Mesothelial cell of epicardium (in vitro differentiated cells): ENCODE measurements around the gene SLC6A3. TPM values are rescaled to one million over a fixed set of nuclear protein-coding genes. Genes with fewer than 3 reads are reported as not detected.

ENCODE experiments used
- DNase-seq, 2 experiments: peaks; one replicate each; pipeline ENCODE4 v3.0.0; 2021; ENCODE audit warnings: low spot score in 2 of 2; ENCODE audit not compliant: unreplicated experiment in 2 of 2
- H3K27ac Mint-ChIP-seq: 2 replicates; pipeline ENCODE4 v1.8.0; 2021; ENCODE audit warnings: mixed read lengths
- H3K27me3 Mint-ChIP-seq: 2 replicates; pipeline ENCODE4 v1.8.0; 2021; ENCODE audit warnings: low read depth, mixed read lengths
- H3K36me3 Mint-ChIP-seq: 2 replicates; pipeline ENCODE4 v1.8.0; 2021; ENCODE audit warnings: mixed read lengths
- H3K4me1 Mint-ChIP-seq: 2 replicates; pipeline ENCODE4 v1.8.0; 2021; ENCODE audit warnings: mixed read lengths
- H3K4me3 Mint-ChIP-seq: 2 replicates; pipeline ENCODE4 v1.8.0; 2021; ENCODE audit warnings: mild to moderate bottlenecking, moderate library complexity, mixed read lengths
- H3K9me3 Mint-ChIP-seq: 2 replicates; pipeline ENCODE4 v1.8.0; 2021; ENCODE audit warnings: mixed read lengths
- CTCF ChIP-seq: fragments of 200-600 bp; sonication (generic); IDR thresholded peaks from one replicate; pipeline ENCODE4 v1.5.0; 2021; ENCODE audit warnings: antibody characterized with exemption; ENCODE audit not compliant: unreplicated experiment
- total RNA-seq: library from RNA; stranded (reverse); gene quantifications from 3 replicates; pipeline ENCODE4 v1.2.1, GENCODE V29; 2021

Gene SLC6A3
- total RNA-seq, 1 donor from 2014 or later: 0.04 TPM

- no peaks in the 10 kb centered on the region for H3K27me3 Mint-ChIP-seq
- no peak overlapping the region for H3K4me3 Mint-ChIP-seq
- H3K4me1 Mint-ChIP-seq: no peaks in the 10 kb centered on the region
- DNase-seq: no peak
- no peaks in the 10 kb centered on the region for H3K9me3 Mint-ChIP-seq
- H3K27ac Mint-ChIP-seq: no peak overlapping the region
- peaks cover 5% of the 10 kb centered on the region for H3K36me3 Mint-ChIP-seq
- no peak for TF ChIP-seq CTCF
Measured at GRCh38 chr5:1483856-1484729, 38.9 kb upstream of the SLC6A3 start.

- peaks cover 5% of the 10 kb centered on the region for H3K36me3 Mint-ChIP-seq
- no peak for DNase-seq
- no peaks in the 10 kb centered on the region for H3K4me1 Mint-ChIP-seq
- H3K27me3 Mint-ChIP-seq: no peaks in the 10 kb centered on the region
- no peak overlapping the region for H3K4me3 Mint-ChIP-seq
- H3K9me3 Mint-ChIP-seq: no peaks in the 10 kb centered on the region
- TF ChIP-seq CTCF: no peak
- H3K27ac Mint-ChIP-seq: no peak overlapping the region
Measured at GRCh38 chr5:1483064-1483463, 37.8 kb upstream of the SLC6A3 start.

- no peaks in the 10 kb centered on the region for H3K27me3 Mint-ChIP-seq
- no peaks in the 10 kb centered on the region for H3K4me1 Mint-ChIP-seq
- no peak overlapping the region for H3K27ac Mint-ChIP-seq
- DNase-seq: no peak
- H3K36me3 Mint-ChIP-seq: peaks cover 2% of the 10 kb centered on the region
- TF ChIP-seq CTCF: no peak
- no peaks in the 10 kb centered on the region for H3K9me3 Mint-ChIP-seq
- no peak overlapping the region for H3K4me3 Mint-ChIP-seq
Measured at GRCh38 chr5:1481959-1482331, 36.7 kb upstream of the SLC6A3 start.

GRCh38 chr5:1481266-1481958 is 36.2 kb upstream of the SLC6A3 start:
- no peak for DNase-seq
- peaks cover 6% of the 10 kb centered on the region for H3K36me3 Mint-ChIP-seq
- H3K4me3 Mint-ChIP-seq: no peak overlapping the region
- no peak for TF ChIP-seq CTCF
- H3K27ac Mint-ChIP-seq: no peak overlapping the region
- H3K9me3 Mint-ChIP-seq: no peaks in the 10 kb centered on the region
- H3K27me3 Mint-ChIP-seq: no peaks in the 10 kb centered on the region
- H3K4me1 Mint-ChIP-seq: no peaks in the 10 kb centered on the region

- Mint-ChIP-seq H3K4me3 (no peak overlapping the region), H3K27me3 (no peaks in the 10 kb centered on the region), H3K36me3 (peaks cover 6% of the 10 kb centered on the region), H3K27ac (no peak overlapping the region), H3K4me1 (no peaks in the 10 kb centered on the region), H3K9me3 (no peaks in the 10 kb centered on the region)
- DNase-seq: no peak
- TF ChIP-seq CTCF: no peak
Measured at GRCh38 chr5:1480806-1481205, 35.6 kb upstream of the SLC6A3 start.
